Measurements from ENCODE around the gene GATB.
"Not testable (repeated sequence)": the region's sequence is repeated elsewhere in the genome, so short reads cannot be mapped to it uniquely, and the experiment has no call there.

Gene GATB

GRCh38 chr4:151785484-151786157 lies 24.8 kb upstream of the GATB start:
- H3K4me3 ChIP-seq (ENCODE audit: low read depth, low read length) = no peak overlapping the region

- no peak overlapping the region for H3K4me3 ChIP-seq (ENCODE audit: low read depth, low read length)
These were observed 23.9 kb upstream of the GATB start for GRCh38 chr4:151784706-151785105.

- no peak overlapping the region for H3K4me3 ChIP-seq (ENCODE audit: low read depth, low read length)
These were observed 23.1 kb upstream of the GATB start for GRCh38 chr4:151783867-151784266.

- H3K4me3 ChIP-seq (ENCODE audit: low read depth, low read length) = no peak overlapping the region
These were observed 21.5 kb upstream of the GATB start for GRCh38 chr4:151782296-151782695.

GRCh38 chr4:151781026-151781425 lies 20.2 kb upstream of the GATB start:
- no peak overlapping the region for H3K4me3 ChIP-seq (ENCODE audit: low read depth, low read length)

GRCh38 chr4:151777471-151777870 lies 16.7 kb upstream of the GATB start:
- H3K4me3 ChIP-seq (ENCODE audit: low read depth, low read length) = no peak overlapping the region

- no peak overlapping the region for H3K4me3 ChIP-seq (ENCODE audit: low read depth, low read length)
These were observed 13.5 kb upstream of the GATB start for GRCh38 chr4:151774324-151774723.

- H3K4me3 ChIP-seq (ENCODE audit: low read depth, low read length) = no peak overlapping the region
These were observed 11.5 kb upstream of the GATB start for GRCh38 chr4:151772274-151772673.

- no peak overlapping the region for H3K4me3 ChIP-seq (ENCODE audit: low read depth, low read length)
These were observed 10.9 kb upstream of the GATB start for GRCh38 chr4:151771664-151772063.

- H3K4me3 ChIP-seq (ENCODE audit: low read depth, low read length) = no peak overlapping the region
These were observed 9.3 kb upstream of the GATB start for GRCh38 chr4:151770154-151770553.

GRCh38 chr4:151768835-151769234 lies 8.0 kb upstream of the GATB start:
- H3K4me3 ChIP-seq (ENCODE audit: low read depth, low read length) = no peak overlapping the region

- no peak overlapping the region for H3K4me3 ChIP-seq (ENCODE audit: low read depth, low read length)
These were observed 5.9 kb upstream of the GATB start for GRCh38 chr4:151766691-151767090.

- H3K4me3 ChIP-seq (ENCODE audit: low read depth, low read length) = peak overlapping the region; percentile 97
These were observed 805 bp downstream of the GATB start for GRCh38 chr4:151760002-151760401.

GRCh38 chr4:151753056-151753455 lies 7.8 kb downstream of the GATB start:
- H3K4me3 ChIP-seq (ENCODE audit: low read depth, low read length) = no peak overlapping the region

- H3K4me3 ChIP-seq (ENCODE audit: low read depth, low read length) = no peak overlapping the region
These were observed 10.7 kb downstream of the GATB start for GRCh38 chr4:151750156-151750555.

GRCh38 chr4:151745481-151746231 lies 15.2 kb downstream of the GATB start:
- no peak overlapping the region for H3K4me3 ChIP-seq (ENCODE audit: low read depth, low read length)

- no peak overlapping the region for H3K4me3 ChIP-seq (ENCODE audit: low read depth, low read length)
These were observed 16.2 kb downstream of the GATB start for GRCh38 chr4:151744614-151745013.

- H3K4me3 ChIP-seq (ENCODE audit: low read depth, low read length) = no peak overlapping the region
These were observed 16.9 kb downstream of the GATB start for GRCh38 chr4:151743894-151744293.

- H3K4me3 ChIP-seq (ENCODE audit: low read depth, low read length) = no peak overlapping the region
These were observed 17.5 kb downstream of the GATB start for GRCh38 chr4:151743128-151743854.

GRCh38 chr4:151738720-151739517 lies 21.9 kb downstream of the GATB start:
- H3K4me3 ChIP-seq (ENCODE audit: low read depth, low read length) = no peak overlapping the region

- not testable (repeated sequence) for H3K4me3 ChIP-seq (ENCODE audit: low read depth, low read length)
These were observed 24.0 kb downstream of the GATB start for GRCh38 chr4:151736852-151737251.

Measured in iPS-11a (cell line).